ENCODE results near the gene ST7L. TPM values are rescaled to one million over a fixed set of nuclear protein-coding genes. Genes with fewer than 3 reads are reported as not detected.

Gene ST7L
- total and polyA plus RNA-seq, 9 of the 15 experiments (the other 6 are each of a cell fraction or from before 2014, with no cell fraction given): 9.0 to 32.5 (median 26.6) TPM

GRCh38 chr1:112619518-112620376 lies 806 bp upstream of the ST7L start, which contains the start of gene CAPZA1 (continued):
- TF ChIP-seq SUPT5H (IDR thresholded peaks at IDR 0.05) (peak; percentile 98), RBBP5 (IDR thresholded peaks at IDR 0.05; ENCODE audit: borderline replicate concordance, insufficient read depth, low read length, poor library complexity, severe bottlenecking) (peak; percentile 93), NR2C2 (CRISPR knock-in tag; IDR thresholded peaks at IDR 0.05) (peak; percentile 67; the same call in 1 of the 2 replicates), NR2C2 (tag; IDR thresholded peaks at IDR 0.05) (peak; percentile 90), RBM39 (optimal IDR thresholded peaks at IDR 0.05; ENCODE audit: low read depth, low read length) (no peak), TAF15 (IDR thresholded peaks at IDR 0.05; ENCODE audit: low read depth, low read length) (no peak), FOS (IDR thresholded peaks at IDR 0.05; ENCODE audit: extremely low read depth, insufficient read length) (no peak), ZNF830 (CRISPR knock-in tag; IDR thresholded peaks at IDR 0.05) (peak; percentile 76; the same call in 1 of the 2 replicates), ZSCAN29 (IDR thresholded peaks at IDR 0.05) (no peak), ZNF778 (CRISPR knock-in tag; IDR thresholded peaks at IDR 0.05) (no peak), MBD2 (IDR thresholded peaks at IDR 0.05; ENCODE audit: borderline replicate concordance, low read depth) (peak; percentile 58; the same call in 1 of the 2 replicates), CXXC5 (CRISPR knock-in tag; IDR thresholded peaks at IDR 0.05) (peak; percentile 98), TARDBP (IDR thresholded peaks at IDR 0.05) (peak; percentile 75; the same call in 1 of the 2 replicates), TCF7L2 (IDR thresholded peaks at IDR 0.05; ENCODE audit: low read depth, low read length) (no peak), ZNF124 (CRISPR knock-in tag; IDR thresholded peaks at IDR 0.05) (no peak), HDAC3 (IDR thresholded peaks at IDR 0.05; ENCODE audit: borderline replicate concordance, partially characterized antibody) (no peak), ILK (tag; IDR thresholded peaks at IDR 0.05; ENCODE audit: borderline replicate concordance, low read depth) (no peak), FOSL1 (tag; conservative IDR thresholded peaks at IDR 0.05) (peak; percentile 64), CEBPB (tag; IDR thresholded peaks at IDR 0.05) (peak; percentile 97), MXD1 (CRISPR knock-in tag; IDR thresholded peaks at IDR 0.05; ENCODE audit: borderline replicate concordance, poor library complexity, severe bottlenecking) (peak; percentile 15), PATZ1 (CRISPR knock-in tag; IDR thresholded peaks at IDR 0.05; ENCODE audit: borderline replicate concordance) (no peak), HNRNPUL1 (IDR thresholded peaks at IDR 0.05; ENCODE audit: low read length) (no peak), RHOXF2B (CRISPR knock-in tag; conservative IDR thresholded peaks at IDR 0.05) (no peak)
- TF ChIP-seq, protein P1, sequence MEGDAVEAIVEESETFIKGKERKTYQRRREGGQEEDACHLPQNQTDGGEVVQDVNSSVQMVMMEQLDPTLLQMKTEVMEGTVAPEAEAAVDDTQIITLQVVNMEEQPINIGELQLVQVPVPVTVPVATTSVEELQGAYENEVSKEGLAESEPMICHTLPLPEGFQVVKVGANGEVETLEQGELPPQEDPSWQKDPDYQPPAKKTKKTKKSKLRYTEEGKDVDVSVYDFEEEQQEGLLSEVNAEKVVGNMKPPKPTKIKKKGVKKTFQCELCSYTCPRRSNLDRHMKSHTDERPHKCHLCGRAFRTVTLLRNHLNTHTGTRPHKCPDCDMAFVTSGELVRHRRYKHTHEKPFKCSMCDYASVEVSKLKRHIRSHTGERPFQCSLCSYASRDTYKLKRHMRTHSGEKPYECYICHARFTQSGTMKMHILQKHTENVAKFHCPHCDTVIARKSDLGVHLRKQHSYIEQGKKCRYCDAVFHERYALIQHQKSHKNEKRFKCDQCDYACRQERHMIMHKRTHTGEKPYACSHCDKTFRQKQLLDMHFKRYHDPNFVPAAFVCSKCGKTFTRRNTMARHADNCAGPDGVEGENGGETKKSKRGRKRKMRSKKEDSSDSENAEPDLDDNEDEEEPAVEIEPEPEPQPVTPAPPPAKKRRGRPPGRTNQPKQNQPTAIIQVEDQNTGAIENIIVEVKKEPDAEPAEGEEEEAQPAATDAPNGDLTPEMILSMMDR (IDR thresholded peaks at IDR 0.05 in 2 of 3, conservative IDR thresholded peaks at IDR 0.05 in 1 of 3; ENCODE audit: insufficient read depth in 2 of 3, low read depth in 1 of 3, low read length in 3 of 3): no peak

Data from K562 (cell line).